ENCODE data around the gene PHEX.

GRCh38 chrX:22234380-22234779 is 202.3 kb downstream of the PHEX start:
- TF ChIP-seq CTCF (IDR thresholded peaks at IDR 0.05) (no peak), POLR2A (IDR thresholded peaks at IDR 0.05) (no peak)

All from adrenal gland (tissue), 5 donors.